ENCODE results near the gene SHISA9.
"Not testable (repeated sequence)": the region's sequence is repeated elsewhere in the genome, so short reads cannot be mapped to it uniquely, and the experiment has no call there.

Gene SHISA9

DNA sequence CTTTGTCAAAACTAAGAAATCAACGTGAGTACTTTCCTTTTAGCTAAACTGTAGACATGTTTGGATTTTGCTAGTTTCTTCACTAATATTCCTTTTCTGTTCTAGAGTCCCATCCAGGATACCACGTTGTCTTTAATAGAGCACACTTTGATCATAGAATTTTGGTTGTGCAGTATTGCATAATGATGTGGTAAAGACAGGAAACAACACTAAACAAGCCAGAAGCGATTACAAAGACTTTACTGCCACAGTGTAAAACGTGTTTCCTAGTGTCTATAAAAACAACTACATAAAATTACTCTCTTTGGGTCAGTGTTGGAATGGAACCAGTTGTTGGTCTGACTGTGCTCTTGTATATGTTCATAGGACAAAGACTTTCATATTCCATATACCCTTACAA lies 19.3 kb downstream of the SHISA9 start:
- Histone ChIP-seq H3K9ac (no peak overlapping the region), H3K79me2 (ENCODE audit: insufficient read depth, low read depth) (no peaks in the 10 kb centered on the region), H3K27ac (no peak overlapping the region), H3K4me2 (no peak overlapping the region), H3K4me1 (ENCODE audit: low read depth, poor library complexity, severe bottlenecking) (no peaks in the 10 kb centered on the region), H4K20me1 (ENCODE audit: insufficient read depth) (no peaks in the 10 kb centered on the region), H3K4me3 (IDR thresholded peaks at IDR 0.05; ENCODE audit: insufficient read depth, low read depth, low read length) (no peak overlapping the region), H2AFZ (ENCODE audit: low read depth) (no peak overlapping the region), H3K27me3 (ENCODE audit: insufficient read depth, low read depth) (no peaks in the 10 kb centered on the region), H3K36me3 (ENCODE audit: insufficient read depth) (no peaks in the 10 kb centered on the region)
- TF ChIP-seq, protein P1, sequence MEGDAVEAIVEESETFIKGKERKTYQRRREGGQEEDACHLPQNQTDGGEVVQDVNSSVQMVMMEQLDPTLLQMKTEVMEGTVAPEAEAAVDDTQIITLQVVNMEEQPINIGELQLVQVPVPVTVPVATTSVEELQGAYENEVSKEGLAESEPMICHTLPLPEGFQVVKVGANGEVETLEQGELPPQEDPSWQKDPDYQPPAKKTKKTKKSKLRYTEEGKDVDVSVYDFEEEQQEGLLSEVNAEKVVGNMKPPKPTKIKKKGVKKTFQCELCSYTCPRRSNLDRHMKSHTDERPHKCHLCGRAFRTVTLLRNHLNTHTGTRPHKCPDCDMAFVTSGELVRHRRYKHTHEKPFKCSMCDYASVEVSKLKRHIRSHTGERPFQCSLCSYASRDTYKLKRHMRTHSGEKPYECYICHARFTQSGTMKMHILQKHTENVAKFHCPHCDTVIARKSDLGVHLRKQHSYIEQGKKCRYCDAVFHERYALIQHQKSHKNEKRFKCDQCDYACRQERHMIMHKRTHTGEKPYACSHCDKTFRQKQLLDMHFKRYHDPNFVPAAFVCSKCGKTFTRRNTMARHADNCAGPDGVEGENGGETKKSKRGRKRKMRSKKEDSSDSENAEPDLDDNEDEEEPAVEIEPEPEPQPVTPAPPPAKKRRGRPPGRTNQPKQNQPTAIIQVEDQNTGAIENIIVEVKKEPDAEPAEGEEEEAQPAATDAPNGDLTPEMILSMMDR (conservative IDR thresholded peaks at IDR 0.05; ENCODE audit: low read depth, low read length) = no peak

GRCh38 chr16:12923640-12924039 lies 22.2 kb downstream of the SHISA9 start:
- H3K9ac ChIP-seq; H3K4me3 ChIP-seq (IDR thresholded peaks at IDR 0.05; ENCODE audit: insufficient read depth, low read depth, low read length); H4K20me1 ChIP-seq (ENCODE audit: insufficient read depth); H3K4me1 ChIP-seq (ENCODE audit: low read depth, poor library complexity, severe bottlenecking); H2AFZ ChIP-seq (ENCODE audit: low read depth); H3K36me3 ChIP-seq (ENCODE audit: insufficient read depth); H3K27me3 ChIP-seq (ENCODE audit: insufficient read depth, low read depth); H3K4me2 ChIP-seq; H3K79me2 ChIP-seq (ENCODE audit: insufficient read depth, low read depth); H3K27ac ChIP-seq: not testable (repeated sequence)

DNA sequence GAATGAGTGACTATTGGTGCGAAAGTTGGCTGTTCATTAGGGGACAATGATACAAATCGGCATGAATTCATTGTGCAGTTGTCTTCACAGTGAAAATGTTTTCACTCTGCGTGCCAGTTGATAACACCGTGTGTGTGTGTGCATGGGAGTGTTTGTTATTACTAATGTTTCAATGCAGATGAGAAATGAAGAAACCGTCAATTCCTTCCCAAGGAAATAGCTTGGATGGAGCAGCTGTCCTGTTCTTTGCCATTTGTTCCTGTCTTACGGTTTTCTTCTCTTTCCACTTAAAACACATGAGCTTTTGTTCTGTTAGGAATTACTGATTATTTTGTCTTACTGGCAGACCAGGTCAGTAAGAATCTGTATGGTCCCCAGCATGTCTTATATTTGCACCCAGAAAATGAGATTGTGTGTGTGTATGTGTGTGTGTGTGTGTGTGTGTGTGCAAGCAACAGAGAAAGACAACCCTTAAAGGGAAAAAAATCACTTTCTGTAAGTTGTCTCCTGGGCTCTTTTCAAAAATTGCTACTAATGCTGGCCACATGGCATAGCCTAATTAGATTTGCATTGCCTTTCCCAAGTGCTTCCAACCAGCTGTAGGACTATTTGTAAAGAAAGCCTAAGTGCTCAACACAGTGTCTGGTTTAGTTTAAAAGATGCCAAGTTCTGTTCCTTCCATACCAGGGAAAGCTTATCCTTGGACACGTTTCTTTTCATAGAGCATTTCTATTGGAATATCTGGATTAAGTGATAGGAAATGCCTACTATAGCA lies 23.8 kb downstream of the SHISA9 start:
- H3K4me2 ChIP-seq = no peak overlapping the region
- H3K27ac ChIP-seq = no peak overlapping the region
- H4K20me1 ChIP-seq (ENCODE audit: insufficient read depth) = no peaks in the 10 kb centered on the region
- TF ChIP-seq, protein P1 (conservative IDR thresholded peaks at IDR 0.05; ENCODE audit: low read depth, low read length) = no peak
- no peak overlapping the region for H2AFZ ChIP-seq (ENCODE audit: low read depth)
- no peaks in the 10 kb centered on the region for H3K36me3 ChIP-seq (ENCODE audit: insufficient read depth)
- no peaks in the 10 kb centered on the region for H3K27me3 ChIP-seq (ENCODE audit: insufficient read depth, low read depth)
- H3K9ac ChIP-seq = no peak overlapping the region
- no peaks in the 10 kb centered on the region for H3K79me2 ChIP-seq (ENCODE audit: insufficient read depth, low read depth)
- no peaks in the 10 kb centered on the region for H3K4me1 ChIP-seq (ENCODE audit: low read depth, poor library complexity, severe bottlenecking)
- no peak overlapping the region for H3K4me3 ChIP-seq (IDR thresholded peaks at IDR 0.05; ENCODE audit: insufficient read depth, low read depth, low read length)

DNA sequence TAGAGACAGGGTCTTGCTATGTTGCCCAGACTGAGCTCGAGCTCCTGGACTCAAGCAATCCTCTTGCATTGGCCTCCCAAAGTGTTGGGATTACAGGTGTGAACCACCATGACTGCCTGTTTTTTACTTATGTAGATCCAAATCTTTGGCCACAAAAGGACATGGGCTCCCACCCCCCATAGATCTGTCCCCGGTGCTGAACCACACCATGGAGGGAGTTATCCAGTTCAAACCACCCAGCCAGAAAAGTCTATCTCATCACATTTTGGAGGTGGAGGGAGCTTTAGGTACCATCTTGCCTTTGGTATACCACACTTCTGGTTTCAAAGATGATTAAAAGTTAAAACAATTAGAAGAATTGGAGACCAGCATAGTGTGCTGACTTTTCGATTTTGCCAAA lies 26.2 kb downstream of the SHISA9 start:
- H3K4me2 ChIP-seq = no peak overlapping the region
- no peaks in the 10 kb centered on the region for H3K36me3 ChIP-seq (ENCODE audit: insufficient read depth)
- H3K4me3 ChIP-seq (IDR thresholded peaks at IDR 0.05; ENCODE audit: insufficient read depth, low read depth, low read length) = no peak overlapping the region
- H4K20me1 ChIP-seq (ENCODE audit: insufficient read depth) = no peaks in the 10 kb centered on the region
- no peak overlapping the region for H2AFZ ChIP-seq (ENCODE audit: low read depth)
- TF ChIP-seq, protein P1 (conservative IDR thresholded peaks at IDR 0.05; ENCODE audit: low read depth, low read length) = no peak
- no peaks in the 10 kb centered on the region for H3K79me2 ChIP-seq (ENCODE audit: insufficient read depth, low read depth)
- no peaks in the 10 kb centered on the region for H3K4me1 ChIP-seq (ENCODE audit: low read depth, poor library complexity, severe bottlenecking)
- H3K9ac ChIP-seq = no peak overlapping the region
- H3K27me3 ChIP-seq (ENCODE audit: insufficient read depth, low read depth) = no peaks in the 10 kb centered on the region
- no peak overlapping the region for H3K27ac ChIP-seq

- Histone ChIP-seq H4K20me1 (ENCODE audit: insufficient read depth) (no peaks in the 10 kb centered on the region), H3K4me3 (IDR thresholded peaks at IDR 0.05; ENCODE audit: insufficient read depth, low read depth, low read length) (no peak overlapping the region), H2AFZ (ENCODE audit: low read depth) (no peak overlapping the region), H3K4me2 (no peak overlapping the region), H3K9ac (no peak overlapping the region), H3K79me2 (ENCODE audit: insufficient read depth, low read depth) (no peaks in the 10 kb centered on the region), H3K36me3 (ENCODE audit: insufficient read depth) (no peaks in the 10 kb centered on the region), H3K4me1 (ENCODE audit: low read depth, poor library complexity, severe bottlenecking) (no peaks in the 10 kb centered on the region), H3K27ac (no peak overlapping the region), H3K27me3 (ENCODE audit: insufficient read depth, low read depth) (no peaks in the 10 kb centered on the region)
- TF ChIP-seq, protein P1 (conservative IDR thresholded peaks at IDR 0.05; ENCODE audit: low read depth, low read length) = no peak
Measured at GRCh38 chr16:12930881-12931280, 29.5 kb downstream of the SHISA9 start.
